ENCODE results near the gene FAM217A. TPM values are rescaled to one million over a fixed set of nuclear protein-coding genes. Genes with fewer than 3 reads are reported as not detected.

Gene FAM217A
- total and polyA plus RNA-seq, 2 of the 13 experiments (the other 11 are each of a cell fraction or from before 2014, with no cell fraction given) = not detected

GRCh38 chr6:4021133-4021853 is 57.6 kb downstream of the FAM217A start (continued):
- TF ChIP-seq POGK (CRISPR knock-in tag; conservative IDR thresholded peaks at IDR 0.05) (0 out of 2 replicates have a peak, but pooled peaks have one; percentile 39), ZNF776 (CRISPR knock-in tag; IDR thresholded peaks at IDR 0.05) (no peak), HCFC1 (IDR thresholded peaks at IDR 0.05; ENCODE audit: low read depth, low read length) (peak; percentile 53; the same call in 1 of the 2 replicates), ZNF557 (CRISPR knock-in tag; IDR thresholded peaks at IDR 0.05) (peak; percentile 95), BRF2 (CRISPR knock-in tag; IDR thresholded peaks at IDR 0.05) (peak; percentile 79; the same call in 1 of the 2 replicates), ZKSCAN1 (IDR thresholded peaks at IDR 0.05; ENCODE audit: low read length) (0 out of 2 replicates have a peak, but pooled peaks have one; percentile 18), TARDBP (CRISPR knock-in tag; IDR thresholded peaks at IDR 0.05) (peak; percentile 98), ZNF574 (CRISPR knock-in tag; IDR thresholded peaks at IDR 0.05) (peak; percentile 89), ZNF431 (CRISPR knock-in tag; IDR thresholded peaks at IDR 0.05; ENCODE audit: borderline replicate concordance, low read depth) (no peak; the same call in 1 of the 2 replicates), MLXIP (CRISPR knock-in tag; IDR thresholded peaks at IDR 0.05; ENCODE audit: borderline replicate concordance) (0 out of 2 replicates have a peak, but pooled peaks have one; percentile 28), NFIC (IDR thresholded peaks at IDR 0.05; ENCODE audit: low read length) (no peak), ZNF337 (CRISPR knock-in tag; IDR thresholded peaks at IDR 0.05; ENCODE audit: borderline replicate concordance, low read depth) (no peak), ZSCAN31 (CRISPR knock-in tag; IDR thresholded peaks at IDR 0.05; ENCODE audit: low read depth) (no peak; the same call in none of the 2 replicates), ZNF616 (CRISPR knock-in tag; IDR thresholded peaks at IDR 0.05; ENCODE audit: low read depth) (0 out of 2 replicates have a peak, but pooled peaks have one; percentile 15), CTCF (CRISPR knock-in tag; IDR thresholded peaks at IDR 0.05) (peak; percentile 48)

Data from HepG2 (cell line).